ENCODE data around the gene SLC9A9.
A peak's percentile ranks its signal among the peaks of the same experiment; 100 is the strongest.

Gene SLC9A9

DNA sequence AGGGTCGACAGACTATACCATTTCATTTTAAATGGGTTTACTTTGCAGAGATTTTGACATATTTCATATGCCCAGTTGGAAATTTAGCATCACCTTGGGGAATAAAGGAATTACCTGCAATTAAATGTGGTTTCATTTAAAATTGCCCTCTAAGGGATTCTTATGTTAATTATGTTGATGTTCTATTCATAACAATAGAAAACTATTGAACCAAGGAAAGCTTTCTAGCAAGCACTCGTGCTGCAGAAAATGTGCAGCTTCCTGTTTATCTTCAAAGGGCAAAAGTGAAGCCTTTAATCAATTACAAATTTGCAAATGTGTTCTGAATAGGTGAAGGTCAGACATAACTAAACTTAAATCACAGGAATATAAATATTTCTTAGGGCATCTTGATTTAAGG, 376.6 kb downstream of the SLC9A9 start:
- TF ChIP-seq, protein P1, sequence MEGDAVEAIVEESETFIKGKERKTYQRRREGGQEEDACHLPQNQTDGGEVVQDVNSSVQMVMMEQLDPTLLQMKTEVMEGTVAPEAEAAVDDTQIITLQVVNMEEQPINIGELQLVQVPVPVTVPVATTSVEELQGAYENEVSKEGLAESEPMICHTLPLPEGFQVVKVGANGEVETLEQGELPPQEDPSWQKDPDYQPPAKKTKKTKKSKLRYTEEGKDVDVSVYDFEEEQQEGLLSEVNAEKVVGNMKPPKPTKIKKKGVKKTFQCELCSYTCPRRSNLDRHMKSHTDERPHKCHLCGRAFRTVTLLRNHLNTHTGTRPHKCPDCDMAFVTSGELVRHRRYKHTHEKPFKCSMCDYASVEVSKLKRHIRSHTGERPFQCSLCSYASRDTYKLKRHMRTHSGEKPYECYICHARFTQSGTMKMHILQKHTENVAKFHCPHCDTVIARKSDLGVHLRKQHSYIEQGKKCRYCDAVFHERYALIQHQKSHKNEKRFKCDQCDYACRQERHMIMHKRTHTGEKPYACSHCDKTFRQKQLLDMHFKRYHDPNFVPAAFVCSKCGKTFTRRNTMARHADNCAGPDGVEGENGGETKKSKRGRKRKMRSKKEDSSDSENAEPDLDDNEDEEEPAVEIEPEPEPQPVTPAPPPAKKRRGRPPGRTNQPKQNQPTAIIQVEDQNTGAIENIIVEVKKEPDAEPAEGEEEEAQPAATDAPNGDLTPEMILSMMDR (IDR thresholded peaks at IDR 0.05; ENCODE audit: low read depth, low read length, missing control alignments) = no peak
- no peaks in the 10 kb centered on the region for H3K27me3 ChIP-seq (replicated peaks)
- H3K27ac ChIP-seq = no peak overlapping the region
- no peak for DNase-seq
- no peaks in the 10 kb centered on the region for H3K36me3 ChIP-seq (replicated peaks)
- in situ Hi-C loops (cut with HindIII; ENCODE audit: low pct_ligation_motif_present, low sequenced_read_pairs) = no loop called here
- no peak overlapping the region for H3K4me3 ChIP-seq (ENCODE audit: low read depth, low read length)

DNA sequence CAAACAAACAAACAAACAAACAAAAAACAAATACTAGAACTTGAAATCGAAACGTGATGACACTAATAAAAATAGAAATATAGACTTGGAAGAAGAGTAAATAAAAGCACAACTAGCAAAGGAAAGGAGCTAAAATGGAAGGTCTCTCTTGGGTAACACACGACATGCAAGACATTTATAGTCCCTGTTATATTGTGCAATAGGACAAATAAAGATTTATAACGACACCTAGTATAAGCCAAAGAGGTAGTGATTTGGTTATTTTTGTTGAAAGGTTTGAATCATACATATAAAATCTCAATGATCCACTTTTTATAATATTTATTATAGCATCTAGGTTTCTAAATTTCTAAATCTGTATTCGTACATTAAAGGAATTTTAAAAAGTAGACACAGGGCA, 379.1 kb downstream of the SLC9A9 start:
- H3K27ac ChIP-seq = no peak overlapping the region
- TF ChIP-seq, protein P1 (IDR thresholded peaks at IDR 0.05; ENCODE audit: low read depth, low read length, missing control alignments) = no peak
- no peak overlapping the region for H3K4me3 ChIP-seq (ENCODE audit: low read depth, low read length)
- in situ Hi-C loops (cut with HindIII; ENCODE audit: low pct_ligation_motif_present, low sequenced_read_pairs) = no loop called here
- H3K36me3 ChIP-seq (replicated peaks) = no peaks in the 10 kb centered on the region
- no peak for DNase-seq
- H3K27me3 ChIP-seq (replicated peaks) = no peaks in the 10 kb centered on the region

DNA sequence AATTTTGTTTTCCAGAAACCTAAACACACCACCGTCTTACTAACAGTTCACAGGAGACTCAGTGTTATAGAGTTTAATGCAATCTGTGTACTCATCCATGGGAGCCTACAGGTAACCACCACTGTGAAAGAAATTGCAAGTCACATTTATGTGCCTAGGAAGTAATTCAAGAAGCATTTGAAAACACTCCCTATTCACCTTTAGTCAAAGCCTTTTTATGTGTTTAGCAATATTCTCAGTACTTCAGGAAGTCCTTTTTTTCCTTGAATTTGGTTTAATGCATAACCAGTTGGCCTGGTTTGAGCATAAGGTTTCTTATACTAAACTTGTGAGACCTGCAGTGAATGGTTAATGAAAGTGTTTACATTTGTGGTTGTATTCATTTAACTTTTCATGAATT, 382.6 kb downstream of the SLC9A9 start:
- in situ Hi-C loops (cut with HindIII; ENCODE audit: low pct_ligation_motif_present, low sequenced_read_pairs) = no loop called here
- TF ChIP-seq, protein P1 (IDR thresholded peaks at IDR 0.05; ENCODE audit: low read depth, low read length, missing control alignments) = no peak
- no peaks in the 10 kb centered on the region for H3K36me3 ChIP-seq (replicated peaks)
- H3K27ac ChIP-seq = no peak overlapping the region
- no peak for DNase-seq
- H3K27me3 ChIP-seq (replicated peaks) = no peaks in the 10 kb centered on the region
- no peak overlapping the region for H3K4me3 ChIP-seq (ENCODE audit: low read depth, low read length)

DNA sequence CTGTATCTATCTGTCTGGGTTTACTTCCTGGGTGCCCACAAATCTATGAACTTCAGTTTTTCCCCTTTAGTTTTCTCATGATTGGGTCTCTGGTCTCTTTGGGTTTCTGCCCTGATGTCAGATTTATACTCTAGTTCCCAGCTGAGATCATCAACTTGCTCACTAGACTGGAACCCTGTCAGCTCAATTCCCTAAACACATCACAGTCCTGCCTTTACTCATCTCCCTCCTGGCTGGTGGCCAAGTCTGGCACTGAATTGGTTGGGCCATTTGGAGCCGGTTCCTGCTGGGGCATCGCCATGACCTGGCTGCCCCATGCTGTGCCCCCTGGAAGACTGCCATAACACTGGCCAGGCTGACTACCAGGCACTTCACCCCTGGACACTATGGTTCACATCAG, 383.4 kb downstream of the SLC9A9 start:
- Histone ChIP-seq H3K4me3 (ENCODE audit: low read depth, low read length) (no peak overlapping the region), H3K27me3 (replicated peaks) (no peaks in the 10 kb centered on the region), H3K36me3 (replicated peaks) (no peaks in the 10 kb centered on the region), H3K27ac (no peak overlapping the region)
- DNase-seq = peak; percentile 29
- TF ChIP-seq, protein P1 (IDR thresholded peaks at IDR 0.05; ENCODE audit: low read depth, low read length, missing control alignments) = no peak
- in situ Hi-C loops (cut with HindIII; ENCODE audit: low pct_ligation_motif_present, low sequenced_read_pairs) = no loop called here

DNA sequence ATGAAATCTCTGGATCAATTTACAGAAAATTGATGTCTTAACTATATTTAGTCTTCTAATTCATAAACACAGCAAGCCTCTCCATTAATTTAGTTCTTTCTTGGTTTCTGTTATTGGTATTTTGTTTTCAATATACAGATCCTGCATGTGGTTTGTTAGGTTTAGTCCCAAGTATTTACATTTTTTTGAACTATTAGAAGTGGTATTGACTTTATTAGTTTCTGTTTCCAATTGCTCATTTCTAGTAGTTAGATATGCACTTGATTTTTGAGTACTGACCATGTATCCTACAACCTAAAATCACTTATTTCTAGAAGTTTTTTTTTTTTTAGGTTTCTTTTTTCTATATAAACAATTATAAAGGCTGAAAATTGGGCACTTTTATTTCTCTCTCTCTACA, 392.8 kb downstream of the SLC9A9 start:
- in situ Hi-C loops (cut with HindIII; ENCODE audit: low pct_ligation_motif_present, low sequenced_read_pairs) = no loop called here
- no peak overlapping the region for H3K27ac ChIP-seq
- TF ChIP-seq, protein P1 (IDR thresholded peaks at IDR 0.05; ENCODE audit: low read depth, low read length, missing control alignments) = no peak

DNA sequence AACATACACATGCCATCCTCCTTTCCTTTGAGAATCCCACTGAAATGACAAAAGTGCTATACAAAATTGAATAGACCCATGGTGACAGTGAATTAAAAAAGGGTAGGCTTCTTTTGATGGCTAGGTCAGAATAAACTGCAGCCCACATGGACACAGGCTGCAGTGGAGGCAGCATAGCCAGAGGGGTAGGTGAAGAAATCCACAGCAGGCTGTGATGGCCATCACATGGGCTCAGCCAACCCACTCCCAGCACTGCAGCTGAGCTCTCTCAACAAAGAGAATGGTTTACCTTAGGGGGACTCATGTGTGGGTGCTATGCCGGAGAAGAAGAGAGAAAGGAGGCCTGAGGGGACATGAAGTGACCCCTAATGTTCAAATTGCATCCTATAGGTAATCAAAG, 397.6 kb downstream of the SLC9A9 start:
- Histone ChIP-seq H3K27ac (no peak overlapping the region), H3K4me3 (ENCODE audit: low read depth, low read length) (no peak overlapping the region), H3K27me3 (replicated peaks) (no peaks in the 10 kb centered on the region), H3K36me3 (replicated peaks) (no peaks in the 10 kb centered on the region)
- in situ Hi-C loops (cut with HindIII; ENCODE audit: low pct_ligation_motif_present, low sequenced_read_pairs) = no loop called here
- DNase-seq = no peak
- TF ChIP-seq, protein P1 (IDR thresholded peaks at IDR 0.05; ENCODE audit: low read depth, low read length, missing control alignments) = no peak

More for the DNA sequence above, 392.8 kb downstream of the SLC9A9 start:
- no peak for DNase-seq
- no peak overlapping the region for H3K4me3 ChIP-seq (ENCODE audit: low read depth, low read length)
- no peaks in the 10 kb centered on the region for H3K27me3 ChIP-seq (replicated peaks)
- no peaks in the 10 kb centered on the region for H3K36me3 ChIP-seq (replicated peaks)
